Measurements from ENCODE around the gene MCEMP1. TPM values are rescaled to one million over a fixed set of nuclear protein-coding genes. Genes with fewer than 3 reads are reported as not detected.

Gene MCEMP1
- total RNA-seq, 1 donor from 2014 or later: not detected

GRCh38 chr19:7691497-7691896, 14.6 kb downstream of the MCEMP1 start:
- H3K9ac ChIP-seq (ENCODE audit: low read length): no peak overlapping the region
- H3K9me3 ChIP-seq (ENCODE audit: insufficient read depth, low read depth, low read length): no peaks in the 10 kb centered on the region
- H3K79me2 ChIP-seq (ENCODE audit: insufficient read depth, low read length): no peaks in the 10 kb centered on the region
- no peak for DNase-seq (ENCODE audit: low read depth)
- Mint-ChIP-seq H3K4me1 (ENCODE audit: low read depth, unreplicated experiment) (no peaks in the 10 kb centered on the region), H3K4me3 (ENCODE audit: unreplicated experiment) (no peak overlapping the region), H3K27ac (ENCODE audit: unreplicated experiment) (no peak overlapping the region), H3K27me3 (ENCODE audit: low read depth, unreplicated experiment) (peaks cover 2% of the 10 kb centered on the region), H3K9me3 (ENCODE audit: unreplicated experiment) (no peaks in the 10 kb centered on the region), H3K36me3 (ENCODE audit: low read depth, unreplicated experiment) (no peaks in the 10 kb centered on the region)
- H3K27ac ChIP-seq (ENCODE audit: low read depth, low read length): no peak overlapping the region
- TF ChIP-seq CTCF (IDR thresholded peaks at IDR 0.05; ENCODE audit: insufficient read depth, low read depth, low read length): no peak
- TF ChIP-seq EZH2 (IDR thresholded peaks at IDR 0.05; ENCODE audit: insufficient read depth, low read length): no peak
- H3K4me3 ChIP-seq (ENCODE audit: insufficient read depth, low read depth, low read length): no peak overlapping the region
- H4K20me1 ChIP-seq (ENCODE audit: insufficient read depth, low read length): no peaks in the 10 kb centered on the region
- no peaks in the 10 kb centered on the region for H3K27me3 ChIP-seq (ENCODE audit: insufficient read depth, low read length)
- no peak overlapping the region for H2AFZ ChIP-seq (ENCODE audit: low read depth, low read length)
- H3K4me2 ChIP-seq (ENCODE audit: low read length): no peak overlapping the region
- no peak for FAIRE-seq
- no peaks in the 10 kb centered on the region for H3K36me3 ChIP-seq (ENCODE audit: insufficient read depth, low read length)
- H3K4me1 ChIP-seq (ENCODE audit: insufficient read depth, low read length): no peaks in the 10 kb centered on the region

- no peaks in the 10 kb centered on the region for H3K4me1 Mint-ChIP-seq (ENCODE audit: low read depth, unreplicated experiment)
- Histone ChIP-seq H3K4me2 (ENCODE audit: low read length) (no peak overlapping the region), H3K4me1 (ENCODE audit: insufficient read depth, low read length) (no peaks in the 10 kb centered on the region), H3K79me2 (ENCODE audit: insufficient read depth, low read length) (no peaks in the 10 kb centered on the region), H3K9ac (ENCODE audit: low read length) (no peak overlapping the region), H3K4me3 (ENCODE audit: insufficient read depth, low read depth, low read length) (no peak overlapping the region), H3K27ac (ENCODE audit: low read depth, low read length) (no peak overlapping the region), H2AFZ (ENCODE audit: low read depth, low read length) (no peak overlapping the region), H4K20me1 (ENCODE audit: insufficient read depth, low read length) (no peaks in the 10 kb centered on the region), H3K9me3 (ENCODE audit: insufficient read depth, low read depth, low read length) (no peaks in the 10 kb centered on the region), H3K27me3 (ENCODE audit: insufficient read depth, low read length) (no peaks in the 10 kb centered on the region), H3K36me3 (ENCODE audit: insufficient read depth, low read length) (no peaks in the 10 kb centered on the region)
- H3K27me3 Mint-ChIP-seq (ENCODE audit: low read depth, unreplicated experiment): peaks cover 6% of the 10 kb centered on the region
- DNase-seq (ENCODE audit: low read depth) (no peak), FAIRE-seq (no peak)
- no peak overlapping the region for H3K4me3 Mint-ChIP-seq (ENCODE audit: unreplicated experiment)
- TF ChIP-seq EZH2 (IDR thresholded peaks at IDR 0.05; ENCODE audit: insufficient read depth, low read length) (no peak), CTCF (IDR thresholded peaks at IDR 0.05; ENCODE audit: insufficient read depth, low read depth, low read length) (no peak)
- H3K27ac Mint-ChIP-seq (ENCODE audit: unreplicated experiment): no peak overlapping the region
- no peaks in the 10 kb centered on the region for H3K9me3 Mint-ChIP-seq (ENCODE audit: unreplicated experiment)
- no peaks in the 10 kb centered on the region for H3K36me3 Mint-ChIP-seq (ENCODE audit: low read depth, unreplicated experiment)
Observed at GRCh38 chr19:7692417-7693088, 15.7 kb downstream of the MCEMP1 start.

- FAIRE-seq: no peak
- Histone ChIP-seq H4K20me1 (ENCODE audit: insufficient read depth, low read length) (no peaks in the 10 kb centered on the region), H3K79me2 (ENCODE audit: insufficient read depth, low read length) (no peaks in the 10 kb centered on the region), H2AFZ (ENCODE audit: low read depth, low read length) (no peak overlapping the region), H3K9ac (ENCODE audit: low read length) (no peak overlapping the region), H3K27ac (ENCODE audit: low read depth, low read length) (no peak overlapping the region), H3K9me3 (ENCODE audit: insufficient read depth, low read depth, low read length) (no peaks in the 10 kb centered on the region), H3K4me1 (ENCODE audit: insufficient read depth, low read length) (no peaks in the 10 kb centered on the region), H3K27me3 (ENCODE audit: insufficient read depth, low read length) (no peaks in the 10 kb centered on the region), H3K4me3 (ENCODE audit: insufficient read depth, low read depth, low read length) (no peak overlapping the region), H3K36me3 (ENCODE audit: insufficient read depth, low read length) (no peaks in the 10 kb centered on the region), H3K4me2 (ENCODE audit: low read length) (no peak overlapping the region)
- Mint-ChIP-seq H3K4me3 (ENCODE audit: unreplicated experiment) (no peak overlapping the region), H3K4me1 (ENCODE audit: low read depth, unreplicated experiment) (no peaks in the 10 kb centered on the region), H3K27me3 (ENCODE audit: low read depth, unreplicated experiment) (peaks cover 22% of the 10 kb centered on the region), H3K36me3 (ENCODE audit: low read depth, unreplicated experiment) (no peaks in the 10 kb centered on the region), H3K9me3 (ENCODE audit: unreplicated experiment) (no peaks in the 10 kb centered on the region), H3K27ac (ENCODE audit: unreplicated experiment) (no peak overlapping the region)
- TF ChIP-seq EZH2 (IDR thresholded peaks at IDR 0.05; ENCODE audit: insufficient read depth, low read length) (no peak), CTCF (IDR thresholded peaks at IDR 0.05; ENCODE audit: insufficient read depth, low read depth, low read length) (no peak)
- DNase-seq (ENCODE audit: low read depth): no peak
Observed at GRCh38 chr19:7694499-7694898, 17.6 kb downstream of the MCEMP1 start.

All from astrocyte (in vitro differentiated cells and primary cell).